ENCODE results near the gene PRKCH. TPM values are rescaled to one million over a fixed set of nuclear protein-coding genes. Genes with fewer than 3 reads are reported as not detected.
A peak's percentile ranks its signal among the peaks of the same experiment; 100 is the strongest.
"Not testable (repeated sequence)": the region's sequence is repeated elsewhere in the genome, so short reads cannot be mapped to it uniquely, and the experiment has no call there.

The PRKCH gene
- total RNA-seq, 1 donor from 2014 or later: 16.4 TPM

DNA sequence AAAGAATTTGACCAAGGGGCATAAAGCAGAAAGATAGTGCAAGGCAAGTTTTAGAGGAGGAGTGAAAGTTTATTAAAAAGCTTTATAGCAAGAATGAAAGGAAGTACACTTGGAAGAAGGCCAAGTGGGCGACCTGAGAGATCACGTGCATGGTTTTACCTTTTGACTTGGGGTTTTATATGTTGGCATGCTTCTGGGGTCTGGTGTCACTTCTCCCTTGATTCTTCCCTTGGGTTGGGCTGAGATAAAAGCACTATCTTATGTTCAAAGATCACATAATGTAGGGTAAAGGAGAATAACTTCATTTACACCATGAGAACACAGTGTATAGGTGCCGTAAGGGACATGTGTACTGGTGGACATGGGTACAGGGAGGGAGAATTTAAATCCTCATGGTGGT lies 22.6 kb upstream of the PRKCH start:
- ATAC-seq (no peak), DNase-seq (ENCODE audit: missing footprints) (no peak)
- intact Hi-C loops (cut with DNase I): loop anchor here (5.0 to 10.0 kb wide), 3 partner anchors 138 to 826 kb away; no protein-coding TSS in a partner anchor

DNA sequence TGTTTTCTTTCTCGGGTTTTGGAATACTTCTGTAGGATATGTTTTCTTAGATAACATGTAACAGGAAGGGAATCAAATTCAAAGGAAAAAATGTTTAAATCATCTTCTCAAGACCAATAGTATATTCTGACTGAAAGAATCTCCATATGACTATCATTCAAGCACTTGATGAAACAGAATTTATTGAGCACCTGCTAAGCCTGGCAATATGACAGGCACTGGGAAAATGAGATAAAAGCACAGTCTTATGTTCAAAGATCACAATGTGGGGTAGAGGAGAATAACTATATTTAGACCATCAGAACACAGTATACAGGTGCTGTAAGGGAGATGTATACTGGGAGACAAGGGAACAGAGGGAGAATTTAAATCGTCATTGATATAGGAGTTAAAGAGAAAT lies 21.2 kb upstream of the PRKCH start:
- intact Hi-C loops (cut with DNase I): no loop called here
- ATAC-seq (no peak), DNase-seq (ENCODE audit: missing footprints) (no peak)

DNA sequence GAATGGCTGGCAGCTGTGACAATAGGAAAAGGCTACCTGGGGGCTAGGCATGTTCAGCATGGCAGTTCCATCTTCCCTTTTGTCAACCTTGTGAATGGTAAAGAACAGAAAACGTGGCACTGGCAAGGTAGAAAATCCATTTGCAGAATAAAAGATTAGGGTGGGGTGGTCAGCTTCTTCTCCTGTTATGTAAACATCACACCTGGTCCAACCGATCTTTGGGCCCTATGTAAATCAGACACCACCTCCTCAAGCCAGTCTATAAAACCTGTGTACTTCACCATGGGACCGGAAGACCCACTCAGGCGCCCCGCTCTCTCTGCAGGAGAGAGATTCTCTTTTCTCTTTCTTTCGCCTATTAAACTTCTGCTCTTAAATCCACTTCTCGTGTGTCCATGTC lies 20.6 kb upstream of the PRKCH start:
- intact Hi-C loops (cut with DNase I): no loop called here
- ATAC-seq (no peak), DNase-seq (ENCODE audit: missing footprints) (no peak)

DNA sequence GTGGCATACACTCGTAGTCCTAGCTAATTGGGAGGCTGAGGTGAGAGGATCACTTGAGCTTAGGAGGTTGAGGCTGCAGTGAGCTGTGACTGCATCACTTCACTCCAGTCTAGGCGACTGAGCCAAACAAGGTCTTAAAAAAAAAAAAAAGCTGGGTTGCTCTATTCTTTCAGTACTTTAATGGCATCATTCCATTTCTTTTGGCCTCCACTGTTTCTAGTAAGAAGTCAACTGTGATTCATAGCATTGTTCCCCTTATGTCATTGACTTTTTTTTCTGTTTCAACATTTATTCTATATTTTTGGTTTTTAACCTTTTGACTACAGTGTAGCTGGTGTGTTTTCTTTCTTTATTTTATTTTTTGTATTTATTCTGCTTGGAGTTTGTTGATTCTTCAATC lies 16.7 kb upstream of the PRKCH start:
- no peak for ATAC-seq
- no peak for DNase-seq (ENCODE audit: missing footprints)
- intact Hi-C loops (cut with DNase I): no loop called here

DNA sequence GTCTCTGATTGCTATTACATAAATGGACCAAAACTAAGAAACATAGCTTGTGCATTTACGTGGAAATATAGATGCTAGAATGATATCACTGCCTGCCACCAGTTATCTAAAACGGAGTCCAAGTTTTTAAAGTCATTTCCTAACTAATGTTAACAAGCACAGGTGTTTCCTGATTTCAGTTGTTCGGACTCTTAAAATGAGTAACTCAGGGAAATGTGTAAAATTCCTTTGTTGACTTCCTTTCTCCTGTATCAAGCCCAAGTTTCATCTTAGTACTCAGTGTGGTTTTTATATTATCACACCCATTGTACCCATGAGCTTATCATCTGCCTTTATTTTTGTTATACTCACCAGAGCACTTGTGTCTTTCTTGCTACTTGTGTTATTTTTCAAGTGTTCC lies 13.2 kb upstream of the PRKCH start:
- ATAC-seq (no peak), DNase-seq (ENCODE audit: missing footprints) (no peak)
- intact Hi-C loops (cut with DNase I): no loop called here

DNA sequence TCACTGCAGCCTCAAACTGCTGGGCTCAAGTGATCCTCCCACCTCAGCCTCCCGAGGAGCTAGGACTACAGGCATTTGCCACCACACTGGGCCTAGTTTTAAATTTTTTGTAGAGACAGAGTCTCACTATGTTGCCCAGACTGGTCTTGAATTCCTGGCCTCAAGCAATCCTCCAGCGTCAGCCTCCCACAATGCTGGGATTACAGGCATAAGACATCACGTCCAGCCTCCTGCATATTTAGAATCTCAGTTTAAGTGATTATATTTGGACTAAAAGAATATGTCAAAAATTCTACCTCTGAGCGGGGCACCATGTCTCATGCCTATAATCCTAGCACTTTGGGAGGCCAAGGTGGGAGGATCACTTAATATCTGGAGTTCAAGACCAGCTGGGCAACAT lies 12.7 kb upstream of the PRKCH start:
- ATAC-seq; DNase-seq (ENCODE audit: missing footprints); intact Hi-C loops (cut with DNase I): not testable (repeated sequence)

DNA sequence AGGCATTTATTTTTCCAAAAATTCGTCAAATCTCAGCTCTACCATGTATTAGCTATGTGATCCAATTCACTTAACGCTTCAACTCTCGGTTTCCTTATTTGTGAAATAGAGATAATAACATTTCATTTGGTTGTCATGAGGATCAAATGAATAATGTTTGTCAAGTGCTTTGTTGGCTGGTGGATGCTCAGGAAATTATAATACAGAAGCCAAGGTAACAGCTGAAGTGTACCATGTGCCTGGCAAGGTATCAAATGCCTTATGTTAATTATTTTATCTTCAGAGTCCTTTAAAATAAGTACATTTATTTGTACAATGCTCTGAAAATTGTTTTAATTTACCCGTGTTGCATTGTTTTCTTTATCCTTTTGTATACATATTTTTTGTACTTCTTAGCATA lies 6.1 kb upstream of the PRKCH start:
- ATAC-seq (no peak), DNase-seq (ENCODE audit: missing footprints) (no peak)
- intact Hi-C loops (cut with DNase I): no loop called here

DNA sequence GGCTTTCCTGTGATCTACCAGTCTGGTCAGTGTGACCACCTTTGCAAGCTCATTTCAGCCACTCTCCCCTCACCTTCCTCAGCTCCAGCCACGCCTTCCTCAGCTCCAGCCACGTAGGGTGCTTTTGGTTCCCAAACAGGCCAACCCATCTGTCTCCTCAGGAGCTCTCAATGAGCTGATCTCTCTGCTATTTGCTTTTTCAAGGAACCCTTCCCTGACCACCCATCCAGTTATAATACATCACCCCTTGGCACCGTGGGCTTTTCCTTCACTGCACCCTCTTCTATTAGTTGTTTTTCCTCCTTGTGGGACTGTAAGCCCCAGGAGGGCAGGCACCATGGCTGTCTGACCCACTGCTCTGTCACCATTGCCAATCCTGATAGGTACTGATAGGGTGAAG lies 2.3 kb upstream of the PRKCH start:
- DNase-seq (ENCODE audit: missing footprints): no peak
- intact Hi-C loops (cut with DNase I): no loop called here
- ATAC-seq: no peak

DNA sequence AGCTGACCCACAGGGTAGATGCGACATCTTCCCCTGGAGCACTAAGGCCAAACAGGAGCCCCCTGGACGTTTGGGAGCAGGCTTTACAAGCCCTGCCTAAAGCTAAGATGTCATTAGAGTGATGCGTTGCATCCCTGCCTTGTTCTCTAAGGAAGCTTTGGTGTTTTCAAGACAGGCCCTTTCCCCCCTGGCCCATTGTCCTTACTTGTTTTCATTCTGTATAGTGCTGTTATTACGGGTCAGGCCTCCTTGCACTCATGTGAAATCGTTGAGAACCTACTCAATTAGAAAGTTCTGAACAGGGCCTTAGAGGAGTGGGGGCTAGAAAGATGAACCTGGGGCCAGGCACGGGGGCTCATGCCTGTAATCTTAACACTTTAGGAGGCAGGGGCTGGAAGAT lies 1.7 kb upstream of the PRKCH start:
- ATAC-seq: no peak
- intact Hi-C loops (cut with DNase I): loop anchor here (5.0 kb wide), 2 partner anchors 38 to 118 kb away; no protein-coding TSS in a partner anchor
- DNase-seq (ENCODE audit: missing footprints): no peak

DNA sequence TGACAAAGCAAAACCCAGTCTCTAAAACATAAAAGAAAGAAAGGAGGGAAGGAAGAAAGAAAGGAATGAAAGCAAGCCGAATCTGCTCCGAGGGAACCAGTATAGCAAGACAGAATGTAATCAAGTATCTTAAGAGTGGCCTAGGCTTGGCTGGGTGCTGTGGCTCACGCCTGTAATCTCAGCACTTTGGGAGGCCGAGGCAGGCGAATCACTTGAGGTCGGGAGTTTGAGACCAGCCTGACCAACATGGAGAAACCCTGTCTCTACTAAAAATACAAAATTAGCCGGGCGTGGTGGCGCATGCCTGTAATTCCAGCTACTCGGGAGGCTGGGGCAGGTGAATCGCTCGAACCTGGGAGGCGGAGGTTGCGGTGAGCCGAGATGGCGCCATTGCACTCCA lies 1.2 kb upstream of the PRKCH start:
- ATAC-seq; DNase-seq (ENCODE audit: missing footprints): not testable (repeated sequence)
- intact Hi-C loops (cut with DNase I): loop anchor here (5.0 kb wide), 2 partner anchors 37 to 117 kb away; no protein-coding TSS in a partner anchor

DNA sequence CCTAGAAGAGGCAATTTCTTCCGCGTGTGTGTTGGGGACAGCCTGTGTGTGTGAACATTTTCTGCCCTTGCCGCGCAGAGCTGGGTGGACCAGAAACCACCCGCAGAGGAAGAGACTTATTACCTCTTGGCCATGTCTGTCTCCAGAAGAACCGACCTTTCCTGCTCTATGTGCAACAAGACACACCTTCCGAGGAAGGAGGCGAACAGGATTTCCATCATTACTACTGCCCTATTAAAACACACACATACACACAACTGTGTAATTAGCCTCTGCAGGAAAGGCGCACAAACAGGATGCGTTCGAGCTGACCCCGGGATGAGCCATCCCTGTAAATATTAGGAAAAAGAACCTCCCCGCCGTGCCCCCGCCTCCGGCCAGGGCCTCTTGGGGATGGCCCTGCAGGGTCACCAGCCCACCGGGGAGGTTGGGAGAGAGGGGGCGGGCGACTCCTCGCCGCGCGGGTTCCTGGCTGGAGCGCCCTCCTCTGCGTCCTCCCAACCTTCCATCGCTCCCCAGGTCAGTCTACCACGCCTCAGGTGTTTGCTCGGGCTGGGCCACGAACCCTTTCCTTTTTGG lies 484 bp upstream of the PRKCH start:
- ATAC-seq (peak; percentile 22), DNase-seq (ENCODE audit: missing footprints) (no peak)
- intact Hi-C loops (cut with DNase I): loop anchor here (5.0 kb wide), 2 partner anchors 36 to 116 kb away; no protein-coding TSS in a partner anchor

DNA sequence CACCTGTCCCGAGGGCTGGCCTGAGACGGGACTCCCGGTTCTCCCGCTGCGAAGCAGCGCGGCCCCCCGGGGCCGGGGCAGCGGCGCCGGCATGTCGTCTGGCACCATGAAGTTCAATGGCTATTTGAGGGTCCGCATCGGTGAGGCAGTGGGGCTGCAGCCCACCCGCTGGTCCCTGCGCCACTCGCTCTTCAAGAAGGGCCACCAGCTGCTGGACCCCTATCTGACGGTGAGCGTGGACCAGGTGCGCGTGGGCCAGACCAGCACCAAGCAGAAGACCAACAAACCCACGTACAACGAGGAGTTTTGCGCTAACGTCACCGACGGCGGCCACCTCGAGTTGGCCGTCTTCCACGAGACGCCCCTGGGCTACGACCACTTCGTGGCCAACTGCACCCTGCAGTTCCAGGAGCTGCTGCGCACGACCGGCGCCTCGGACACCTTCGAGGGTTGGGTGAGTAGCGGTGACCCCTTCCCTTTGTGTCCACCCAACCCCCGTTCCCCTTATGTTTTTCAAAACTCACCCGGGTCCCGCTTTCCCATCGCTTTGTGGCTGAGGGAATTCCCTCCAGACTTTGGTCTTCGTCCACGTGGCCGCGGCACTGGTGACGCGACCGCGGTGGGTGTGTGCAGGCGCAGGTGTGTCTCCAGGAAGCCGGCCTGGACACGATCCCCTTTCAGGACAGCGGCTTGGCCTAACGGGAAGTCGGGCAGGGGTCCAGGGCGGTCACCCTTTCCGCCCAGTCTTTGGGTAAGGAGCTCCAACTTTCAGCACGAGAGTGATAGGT lies 826 bp downstream of the PRKCH start:
- ATAC-seq: no peak
- DNase-seq (ENCODE audit: missing footprints): peak; percentile 74
- intact Hi-C loops (cut with DNase I): loop anchor here (5.0 kb wide), 2 partner anchors 35 to 115 kb away; no protein-coding TSS in a partner anchor

DNA sequence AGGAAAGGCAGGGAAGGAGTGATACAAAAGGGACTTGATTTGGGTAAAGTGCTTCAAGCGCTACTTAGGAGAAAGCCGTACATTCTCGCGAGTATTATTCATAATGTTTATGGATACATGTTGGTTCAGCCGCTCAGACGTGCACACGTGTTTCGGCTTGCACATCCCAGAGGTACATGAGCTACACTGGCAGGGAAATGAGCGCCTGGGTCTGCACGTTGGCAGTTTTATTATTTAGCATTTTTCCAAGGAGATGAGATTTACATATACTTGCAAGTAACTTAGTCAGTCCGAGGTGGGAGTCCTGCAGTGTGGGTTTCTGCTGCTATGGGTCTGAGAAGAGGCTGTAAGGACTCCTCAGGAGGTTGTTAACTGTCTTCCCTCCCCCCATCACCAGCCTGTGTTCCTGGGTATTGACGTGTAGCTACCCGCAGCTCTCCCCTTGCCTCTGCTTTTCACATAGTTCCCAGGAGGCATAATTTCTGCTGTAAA lies 1.5 kb downstream of the PRKCH start:
- ATAC-seq (no peak), DNase-seq (ENCODE audit: missing footprints) (no peak)
- intact Hi-C loops (cut with DNase I): loop anchor here (5.0 kb wide), 2 partner anchors 34 to 114 kb away; no protein-coding TSS in a partner anchor

DNA sequence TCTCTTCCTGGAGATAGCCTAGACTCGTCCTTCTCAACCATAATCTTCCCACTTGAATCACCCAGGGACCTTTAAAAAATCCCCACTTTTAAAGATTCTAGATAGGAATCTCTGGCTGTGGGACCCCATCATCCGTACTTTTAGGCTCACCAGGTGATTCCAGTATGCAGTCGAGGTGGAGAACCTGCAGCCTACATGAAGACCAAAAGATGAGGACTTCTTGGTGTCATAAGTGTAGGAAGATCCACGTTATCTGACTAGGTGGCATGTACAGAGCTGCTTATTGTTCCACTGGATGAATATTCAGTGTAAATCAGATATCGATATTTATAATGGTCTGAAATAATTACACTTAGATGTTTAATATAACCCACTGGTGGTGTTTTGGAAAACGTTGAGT lies 2.6 kb downstream of the PRKCH start:
- intact Hi-C loops (cut with DNase I): loop anchor here (5.0 kb wide), 2 partner anchors 33 to 113 kb away; no protein-coding TSS in a partner anchor
- DNase-seq (ENCODE audit: missing footprints) (no peak), ATAC-seq (no peak)

DNA sequence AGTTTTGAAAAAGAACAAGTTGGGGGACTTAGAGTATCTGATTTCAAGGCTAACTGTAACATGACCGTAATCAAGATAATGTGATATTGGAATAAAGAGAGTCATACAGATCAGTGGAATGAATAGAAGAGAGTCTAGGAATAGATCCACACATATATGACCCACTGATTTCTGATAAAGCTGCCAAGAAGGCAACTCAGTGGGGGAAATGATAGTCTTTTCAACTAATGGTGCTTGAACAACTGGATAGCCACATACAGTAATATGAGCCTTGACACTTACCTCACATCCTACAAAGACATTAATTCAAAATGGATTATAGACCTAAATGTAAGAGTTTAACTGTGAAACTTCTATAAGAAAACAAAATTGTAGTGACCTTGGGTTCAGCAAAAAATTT lies 3.8 kb downstream of the PRKCH start:
- DNase-seq (ENCODE audit: missing footprints) (no peak), ATAC-seq (no peak)
- intact Hi-C loops (cut with DNase I): loop anchor here (5.0 kb wide), 1 partner anchor 92 kb away; no protein-coding TSS in a partner anchor

DNA sequence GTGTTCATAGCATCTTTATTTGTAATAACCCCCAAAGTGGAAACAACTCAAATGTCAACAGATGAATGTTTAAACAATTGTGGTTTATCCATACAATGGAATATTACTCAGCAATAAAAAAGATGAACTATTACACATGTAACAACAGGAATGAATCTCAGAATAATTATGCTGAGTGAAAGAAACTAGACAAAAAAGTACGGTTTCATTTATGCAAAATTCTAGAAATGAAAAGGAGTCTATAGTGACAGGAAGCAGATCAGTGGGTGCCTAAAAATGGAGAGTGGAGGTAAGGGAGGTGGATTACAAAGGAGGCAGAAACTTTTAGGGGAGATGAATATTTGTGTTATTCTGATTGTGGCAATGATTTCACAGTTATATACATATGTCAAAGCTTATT lies 4.8 kb downstream of the PRKCH start:
- DNase-seq (ENCODE audit: missing footprints): no peak
- intact Hi-C loops (cut with DNase I): loop anchor here (5.0 kb wide), 1 partner anchor 91 kb away; no protein-coding TSS in a partner anchor
- no peak for ATAC-seq

DNA sequence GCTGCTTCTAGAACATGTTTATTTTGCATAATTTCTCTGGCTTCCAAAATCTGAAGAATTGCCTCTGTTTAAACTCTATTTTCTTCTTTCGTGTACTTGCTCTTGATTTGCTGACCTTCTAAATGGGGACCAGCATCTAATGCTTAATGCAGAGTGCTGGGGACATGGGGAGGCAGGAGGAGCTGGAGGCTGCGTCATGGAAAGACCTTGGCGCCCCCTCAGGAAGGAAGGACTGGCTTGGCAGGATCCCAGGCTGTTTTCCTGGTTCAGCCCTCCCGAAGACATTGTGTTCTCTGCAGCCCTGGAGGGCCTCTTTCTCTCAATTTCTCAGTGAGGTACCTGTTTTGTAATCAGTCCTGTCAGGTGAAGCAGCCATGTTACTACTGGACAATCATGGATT lies 5.5 kb downstream of the PRKCH start:
- DNase-seq (ENCODE audit: missing footprints) (no peak), ATAC-seq (peak; percentile 53)
- intact Hi-C loops (cut with DNase I): loop anchor here (5.0 kb wide), 1 partner anchor 90 kb away; no protein-coding TSS in a partner anchor

DNA sequence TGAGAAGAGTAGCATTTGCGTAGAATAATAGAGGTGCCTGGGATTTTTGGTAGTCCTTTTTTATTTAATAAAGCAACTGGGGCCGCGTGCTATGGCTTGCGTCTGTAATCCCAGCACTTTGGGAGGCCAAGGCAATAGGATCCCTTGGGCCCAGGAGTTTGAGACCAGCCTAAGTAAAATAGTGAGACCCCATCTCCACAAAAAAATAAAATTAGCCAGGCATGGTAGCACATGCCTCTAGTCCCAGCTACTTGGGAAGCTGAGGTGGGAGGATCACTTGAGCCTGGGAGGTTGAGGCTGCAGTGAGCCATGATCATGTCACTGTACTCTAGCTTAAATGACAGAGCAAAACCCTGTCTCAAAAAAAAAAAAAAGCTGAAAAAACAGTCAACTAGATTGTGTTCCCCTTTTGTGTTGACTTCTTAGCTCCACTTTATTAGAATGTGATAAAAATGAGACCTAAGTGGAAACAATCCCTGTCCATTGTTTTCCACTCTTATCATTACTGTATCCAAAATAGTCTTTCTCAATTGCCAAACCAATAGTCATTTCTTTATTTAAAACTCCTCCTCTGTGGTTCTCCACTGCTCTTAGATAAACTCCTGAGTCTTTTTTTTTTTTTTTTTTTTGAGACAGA lies 7.4 kb downstream of the PRKCH start:
- intact Hi-C loops (cut with DNase I): loop anchor here (5.0 kb wide), 1 partner anchor 89 kb away; no protein-coding TSS in a partner anchor
- no peak for DNase-seq (ENCODE audit: missing footprints)
- no peak for ATAC-seq

DNA sequence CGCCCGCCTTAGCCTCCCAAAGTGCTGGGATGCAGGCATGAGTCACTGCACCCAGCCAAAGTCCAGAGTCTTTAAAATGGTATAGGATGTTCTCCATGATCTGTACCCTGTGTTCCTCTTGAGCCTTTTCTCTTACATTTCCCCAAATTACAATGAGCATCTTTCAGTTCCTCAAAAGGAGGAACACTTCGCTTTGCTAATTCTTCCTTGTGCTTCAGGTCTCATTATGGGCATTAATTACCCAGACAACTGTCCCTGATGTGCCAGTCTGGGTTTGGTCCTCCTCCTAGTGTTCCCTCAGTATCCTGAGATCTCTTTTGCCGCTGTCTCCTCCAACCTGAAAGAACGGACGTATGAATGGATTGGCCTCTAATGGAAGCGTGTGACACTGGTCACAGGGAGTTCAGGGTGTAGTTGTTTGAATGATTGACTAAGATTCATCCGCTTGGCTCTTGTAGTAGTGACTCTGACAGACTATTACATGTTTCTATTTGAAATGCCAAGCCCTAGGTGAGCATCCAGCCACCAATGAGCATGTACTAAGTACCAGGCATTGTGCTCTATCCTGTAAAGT lies 8.2 kb downstream of the PRKCH start:
- DNase-seq (ENCODE audit: missing footprints) (no peak), ATAC-seq (no peak)
- intact Hi-C loops (cut with DNase I): loop anchor here (5.0 kb wide), 1 partner anchor 88 kb away; no protein-coding TSS in a partner anchor
